Stimulated activated CD4-positive, alpha-beta T cell treated with anti-CD3 and anti-CD28 coated beads, Interleukin-1b, Interleukin-23, amount 100 ng/mL, for 4 hours (primary cell): Measurements from ENCODE around the gene ITSN1.
"Not testable (repeated sequence)": the region's sequence is repeated elsewhere in the genome, so short reads cannot be mapped to it uniquely, and the experiment has no call there.

Experiments used
- DNase-seq, 2 donors: peaks; one replicate each; pipeline ENCODE4 v3.0.0-alpha.2; 2020; ENCODE audit warnings: low read depth in 2 of 2

Gene ITSN1

DNA sequence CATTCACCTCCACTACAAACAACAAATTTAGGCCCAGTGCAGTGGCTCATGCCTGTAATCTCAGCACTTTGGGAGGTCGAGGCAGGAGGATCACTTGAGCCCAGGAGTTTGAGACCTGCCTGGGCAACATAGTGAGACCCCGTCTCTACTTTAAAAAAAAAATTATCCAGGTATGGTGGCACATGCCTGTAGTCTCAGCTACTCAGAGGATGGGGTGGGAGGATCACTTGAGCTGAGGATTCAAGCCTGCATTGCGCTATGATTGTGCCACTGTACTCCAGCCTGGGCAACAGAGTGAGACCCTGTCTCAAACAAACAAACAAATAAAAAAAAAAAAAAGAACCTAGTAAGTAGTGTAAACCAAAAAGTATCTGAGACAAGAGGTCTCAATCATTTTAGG lies 86.8 kb downstream of the ITSN1 start:
- DNase-seq, result not testable (repeated sequence)

DNA sequence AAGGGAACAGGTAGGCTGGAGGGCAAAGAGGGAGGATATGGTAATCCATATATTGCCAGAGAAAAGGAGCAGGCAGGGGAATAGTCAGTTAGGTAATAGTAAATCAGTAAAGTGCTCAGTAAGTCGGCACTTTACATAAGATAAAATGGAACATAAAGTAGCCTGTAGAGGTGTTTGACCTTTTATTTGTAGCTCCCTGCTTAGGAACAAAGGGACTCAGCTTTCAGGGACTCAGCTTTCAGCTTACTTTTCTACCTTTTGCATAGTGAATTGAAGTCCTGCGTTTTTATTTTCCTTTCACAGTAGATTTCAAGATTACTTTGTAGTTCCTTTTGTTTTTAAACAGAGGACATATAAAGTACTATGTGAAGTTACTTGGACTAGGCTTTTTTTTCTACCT lies 87.3 kb downstream of the ITSN1 start:
- DNase-seq, result no peak

DNA sequence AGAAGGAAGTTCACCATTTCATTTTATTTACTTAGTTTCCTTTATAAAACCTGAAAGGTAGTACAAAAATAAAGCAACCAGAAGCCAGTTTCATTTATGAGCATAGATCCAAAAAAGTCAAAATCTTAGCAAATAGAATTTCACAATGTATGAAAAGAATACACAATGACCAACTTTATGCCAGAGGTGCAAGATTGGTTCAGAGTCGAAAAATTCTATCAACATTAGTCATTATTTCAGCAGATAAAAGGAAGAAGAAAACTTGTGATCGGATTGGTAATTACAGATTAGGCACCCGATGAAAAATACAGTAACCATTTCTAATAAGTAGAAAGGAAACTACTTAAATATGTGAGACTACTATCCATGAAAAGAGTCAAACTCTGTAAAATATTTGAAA lies 89.1 kb downstream of the ITSN1 start:
- no peak for DNase-seq

DNA sequence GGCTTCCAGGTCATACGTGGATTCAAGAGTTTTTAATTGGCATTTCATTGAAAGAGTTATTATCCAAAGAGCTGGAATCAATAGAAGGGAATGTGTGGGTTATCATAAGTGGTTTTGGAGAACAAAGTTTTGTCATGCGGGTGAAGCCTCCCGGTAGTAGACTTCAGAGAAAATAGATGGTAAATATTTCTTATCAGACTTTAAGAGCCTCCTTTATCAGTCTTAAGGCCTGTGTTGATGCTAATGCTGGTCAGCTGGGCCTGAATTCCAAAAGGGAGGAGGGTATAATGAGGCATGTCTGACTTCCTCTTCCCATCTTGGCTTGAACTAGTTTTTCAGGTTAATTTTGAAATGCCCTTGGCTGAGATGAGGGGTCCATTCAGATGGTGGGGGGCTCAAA lies 89.7 kb downstream of the ITSN1 start:
- DNase-seq, result no peak

DNA sequence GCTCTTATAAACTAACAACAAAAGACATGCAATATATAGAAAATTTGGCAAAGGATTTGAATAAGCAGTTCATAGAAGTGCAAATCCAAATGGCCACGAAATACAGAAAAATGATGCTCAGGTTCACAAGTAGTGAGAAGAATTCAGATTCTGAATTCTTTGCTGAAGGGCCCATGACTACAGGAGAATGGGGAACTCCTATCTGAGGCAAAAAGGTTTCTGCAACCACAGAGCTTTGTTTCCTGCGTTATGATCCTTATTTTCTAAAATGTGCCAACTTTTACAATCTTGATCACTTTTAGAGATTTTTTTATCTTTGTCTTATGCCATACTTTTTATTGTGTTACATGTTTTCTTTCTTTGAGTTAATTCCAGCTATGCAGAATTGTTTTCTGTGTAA lies 91.3 kb downstream of the ITSN1 start:
- no peak for DNase-seq

DNA sequence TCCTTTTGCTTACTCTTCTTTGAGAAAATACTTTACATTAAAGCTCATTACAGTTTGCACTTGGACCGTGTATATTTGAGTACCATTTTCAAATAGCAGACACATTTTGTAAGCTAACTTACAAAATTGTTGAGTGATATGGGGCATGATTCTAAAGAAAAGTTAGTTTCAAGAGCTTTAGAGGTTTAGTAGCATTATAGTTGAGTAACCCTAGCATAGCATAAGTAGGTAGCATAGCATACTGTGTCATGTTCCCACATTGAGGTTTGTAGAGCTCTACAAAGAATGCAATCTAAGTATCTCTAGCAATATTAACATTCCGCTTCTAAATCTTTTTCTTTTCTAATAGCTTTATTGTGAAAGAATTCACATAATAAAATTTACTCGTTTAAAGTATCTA lies 92.0 kb downstream of the ITSN1 start:
- no peak for DNase-seq

DNA sequence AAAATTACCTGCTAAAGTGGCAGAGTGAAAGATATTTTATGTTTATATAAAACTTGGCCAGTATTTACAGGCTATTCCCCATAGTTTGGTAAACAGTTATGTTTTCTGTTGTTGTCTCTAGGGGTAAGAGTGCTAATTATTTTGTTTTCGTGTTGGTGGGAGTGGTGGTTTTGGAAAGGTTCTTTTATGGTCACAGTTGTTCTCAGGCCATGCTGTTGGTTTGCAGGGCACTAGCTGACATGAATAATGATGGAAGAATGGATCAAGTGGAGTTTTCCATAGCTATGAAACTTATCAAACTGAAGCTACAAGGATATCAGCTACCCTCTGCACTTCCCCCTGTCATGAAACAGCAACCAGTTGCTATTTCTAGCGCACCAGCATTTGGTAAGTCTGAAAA lies 92.5 kb downstream of the ITSN1 start:
- DNase-seq, result no peak

DNA sequence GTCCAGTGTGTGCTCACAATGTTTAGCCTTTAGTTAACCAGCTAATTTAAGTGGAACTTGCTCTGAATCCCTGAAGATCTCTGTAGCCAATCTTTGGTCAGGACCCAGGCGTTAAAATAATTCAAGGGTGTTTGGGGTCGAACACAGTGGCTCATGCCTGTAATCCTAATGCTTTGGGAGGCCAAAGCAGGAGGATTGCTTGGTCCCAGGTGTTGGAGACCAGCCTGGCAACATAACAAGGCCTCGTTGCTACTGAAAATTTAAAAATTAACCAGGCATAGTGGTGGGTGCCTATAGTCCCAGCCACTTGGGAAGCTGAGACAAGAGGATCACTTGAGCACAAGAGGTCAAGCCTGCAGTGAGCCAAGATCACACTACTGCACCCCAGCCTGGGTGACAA lies 94.3 kb downstream of the ITSN1 start:
- DNase-seq, result no peak

DNA sequence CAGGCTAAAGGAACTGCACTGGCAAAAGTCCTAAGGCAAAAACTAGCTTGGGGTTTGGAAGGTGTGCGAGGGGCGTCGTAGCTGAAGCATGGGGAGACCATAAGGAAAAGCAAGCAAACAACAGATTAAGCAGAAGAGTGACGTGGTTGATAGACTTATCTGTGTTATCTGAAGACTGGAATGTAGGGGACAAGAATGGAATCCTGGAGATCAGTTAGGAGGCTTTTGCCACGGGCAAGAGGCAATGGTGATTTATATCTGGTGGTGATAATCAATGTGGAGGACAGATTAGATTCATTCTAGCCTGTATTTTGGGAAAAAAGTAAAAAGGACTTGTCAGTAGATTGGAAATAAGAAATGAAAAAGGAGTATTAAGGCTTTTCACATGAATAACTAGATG lies 97.4 kb downstream of the ITSN1 start:
- no peak for DNase-seq

DNA sequence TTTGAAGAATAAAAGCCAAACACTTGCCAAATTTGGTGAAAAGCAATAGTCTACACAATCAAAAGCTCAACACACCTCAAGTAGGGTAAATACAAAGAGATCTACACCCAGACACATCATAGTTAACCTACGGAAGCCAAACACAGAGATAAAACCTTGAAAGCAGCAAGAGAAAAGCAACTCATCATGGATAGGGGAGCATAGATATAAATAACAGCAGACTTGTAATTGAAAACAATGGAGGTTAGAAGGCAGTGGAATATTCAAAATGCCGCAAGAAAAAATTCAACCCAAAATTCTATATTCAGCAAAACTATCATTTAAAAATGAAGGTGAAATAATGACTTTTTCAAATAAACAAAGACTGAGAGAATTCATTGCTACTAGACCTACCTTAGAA lies 105.1 kb downstream of the ITSN1 start:
- no peak for DNase-seq

DNA sequence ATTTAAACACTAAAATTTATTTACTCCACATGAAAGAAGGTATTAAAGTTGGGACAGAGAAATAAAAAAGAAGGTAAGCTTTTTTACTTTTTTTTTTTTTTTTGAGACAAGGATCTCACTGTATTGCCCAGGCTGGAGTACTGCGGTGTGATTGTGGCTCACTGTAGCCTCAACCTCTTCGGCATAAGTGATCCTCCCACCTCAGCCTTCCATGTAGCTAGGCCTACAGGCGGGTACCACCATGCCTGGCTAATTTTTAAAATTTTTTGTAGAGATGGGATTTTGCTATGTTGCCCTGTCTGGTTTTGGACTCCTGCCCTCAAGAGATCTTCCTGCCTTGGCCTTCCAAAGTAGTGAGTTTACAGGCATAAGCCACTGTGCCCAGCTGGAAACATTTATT lies 106.6 kb downstream of the ITSN1 start:
- no peak for DNase-seq

DNA sequence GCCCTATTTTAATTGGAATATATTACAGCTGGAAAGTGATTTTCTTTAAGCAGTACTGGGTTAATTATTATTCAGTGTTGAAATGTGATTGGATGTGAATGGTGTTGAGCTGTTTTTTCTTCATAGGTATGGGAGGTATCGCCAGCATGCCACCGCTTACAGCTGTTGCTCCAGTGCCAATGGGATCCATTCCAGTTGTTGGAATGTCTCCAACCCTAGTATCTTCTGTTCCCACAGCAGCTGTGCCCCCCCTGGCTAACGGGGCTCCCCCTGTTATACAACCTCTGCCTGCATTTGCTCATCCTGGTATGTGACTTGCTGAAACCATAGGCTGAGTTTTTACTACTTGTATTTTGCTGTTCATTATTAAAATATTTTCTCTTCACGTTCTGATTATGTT lies 107.7 kb downstream of the ITSN1 start:
- DNase-seq, result no peak

DNA sequence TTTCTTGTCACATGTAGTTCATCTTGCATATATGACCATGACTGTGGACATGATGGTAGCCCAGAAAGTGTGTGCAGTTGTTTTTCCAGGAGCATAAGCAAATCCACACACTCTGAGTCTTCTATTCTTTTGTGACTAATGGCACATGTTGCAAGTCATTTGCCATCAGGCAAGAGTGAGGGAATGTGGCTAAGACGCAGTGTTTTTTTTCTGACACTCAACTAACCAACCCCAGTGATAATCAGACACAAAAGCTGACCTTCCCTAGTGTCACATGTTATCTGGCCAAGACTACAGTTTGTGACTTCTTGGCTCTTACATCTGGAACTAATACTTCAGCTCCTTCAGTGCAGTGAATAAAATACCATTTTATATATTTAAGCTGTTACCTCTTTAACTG lies 108.8 kb downstream of the ITSN1 start:
- DNase-seq, result no peak

DNA sequence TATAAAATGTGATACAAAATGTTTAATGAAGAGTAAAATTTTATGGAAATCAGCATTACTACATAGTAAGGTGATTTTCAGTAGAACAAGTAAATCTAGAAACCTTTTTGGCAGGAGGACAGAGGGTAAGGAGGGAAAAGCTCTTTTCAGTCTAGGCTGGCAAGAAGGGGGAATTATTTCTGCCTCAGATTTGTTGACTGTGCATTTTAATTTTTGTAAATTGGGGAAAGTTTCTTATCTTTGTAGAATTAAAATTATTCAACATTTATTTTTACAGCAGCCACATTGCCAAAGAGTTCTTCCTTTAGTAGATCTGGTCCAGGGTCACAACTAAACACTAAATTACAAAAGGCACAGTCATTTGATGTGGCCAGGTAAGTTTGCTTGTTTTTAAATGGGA lies 109.2 kb downstream of the ITSN1 start:
- DNase-seq, result no peak

DNA sequence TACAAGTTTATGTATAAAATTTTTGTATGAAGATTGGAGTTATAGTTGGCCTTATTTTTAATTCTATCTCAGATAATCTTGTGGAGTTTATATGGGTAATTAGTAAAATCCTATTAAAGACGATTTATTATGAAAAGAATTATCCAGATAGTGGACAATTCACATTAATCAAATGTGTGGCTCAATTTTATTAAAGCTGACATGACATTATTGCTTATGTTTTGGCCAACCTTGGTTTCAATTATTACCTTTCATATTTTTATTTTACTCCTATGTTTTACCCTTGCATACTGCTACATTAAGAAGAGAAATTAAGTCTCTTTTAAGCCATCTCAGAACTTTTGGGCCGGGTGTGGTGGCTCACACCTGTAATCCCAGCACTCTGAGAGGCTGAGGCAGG lies 110.0 kb downstream of the ITSN1 start:
- DNase-seq, result no peak

DNA sequence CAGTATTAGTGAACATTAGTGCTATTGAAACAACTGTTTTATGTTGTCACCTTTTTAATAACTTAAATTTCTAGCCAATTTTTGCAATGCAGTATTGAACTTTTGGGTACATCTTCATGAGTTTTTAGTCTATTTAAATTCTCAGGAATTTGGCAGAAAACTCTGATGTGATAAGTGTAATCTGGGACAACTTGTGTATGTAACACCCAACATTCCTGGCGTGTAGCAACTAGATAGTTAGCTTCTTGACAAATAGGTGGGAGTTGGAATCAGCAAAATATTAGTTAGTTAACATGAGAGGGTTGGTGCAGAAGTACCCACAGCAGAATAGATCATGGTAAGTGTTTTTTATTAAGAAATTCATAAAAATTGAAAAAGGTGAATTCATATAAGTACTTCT lies 111.6 kb downstream of the ITSN1 start:
- DNase-seq, result no peak

DNA sequence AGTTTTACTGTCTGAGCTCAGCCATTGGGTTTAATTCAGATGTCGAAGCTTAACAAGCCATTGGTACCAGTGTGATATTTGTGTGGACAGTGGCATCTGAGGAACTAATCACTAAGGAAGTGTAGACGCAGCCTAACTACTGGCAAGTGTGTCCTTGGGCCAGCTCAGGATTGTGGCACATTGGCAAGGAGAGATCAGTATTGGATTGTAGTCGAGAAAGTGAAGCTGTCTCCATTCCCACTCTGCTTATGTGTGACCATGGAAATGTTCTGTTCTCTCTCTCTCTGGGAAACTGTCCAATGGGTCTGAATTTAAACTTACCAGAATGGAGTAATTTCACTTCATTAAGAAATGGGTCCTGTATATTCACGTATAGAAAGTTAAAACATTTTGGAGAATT lies 112.2 kb downstream of the ITSN1 start:
- DNase-seq, result no peak

DNA sequence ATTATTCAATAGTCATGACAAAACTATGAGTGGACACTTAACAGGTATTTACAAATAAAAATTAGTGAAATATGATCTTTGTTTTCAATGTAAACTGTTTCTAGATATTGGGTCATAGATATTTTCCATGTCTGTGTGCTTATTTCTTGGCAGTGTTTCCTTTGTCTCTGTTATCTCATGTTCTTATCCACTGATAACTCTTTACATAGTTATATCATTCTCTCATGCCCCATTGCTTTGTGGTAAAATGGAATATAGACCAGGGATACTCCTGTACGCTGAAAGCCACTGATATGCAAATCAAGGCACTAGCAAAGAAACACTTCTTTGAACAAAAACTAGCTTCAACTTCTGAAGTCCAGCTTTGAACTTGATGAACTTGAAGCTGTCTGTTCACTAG lies 113.1 kb downstream of the ITSN1 start:
- DNase-seq, result no peak

DNA sequence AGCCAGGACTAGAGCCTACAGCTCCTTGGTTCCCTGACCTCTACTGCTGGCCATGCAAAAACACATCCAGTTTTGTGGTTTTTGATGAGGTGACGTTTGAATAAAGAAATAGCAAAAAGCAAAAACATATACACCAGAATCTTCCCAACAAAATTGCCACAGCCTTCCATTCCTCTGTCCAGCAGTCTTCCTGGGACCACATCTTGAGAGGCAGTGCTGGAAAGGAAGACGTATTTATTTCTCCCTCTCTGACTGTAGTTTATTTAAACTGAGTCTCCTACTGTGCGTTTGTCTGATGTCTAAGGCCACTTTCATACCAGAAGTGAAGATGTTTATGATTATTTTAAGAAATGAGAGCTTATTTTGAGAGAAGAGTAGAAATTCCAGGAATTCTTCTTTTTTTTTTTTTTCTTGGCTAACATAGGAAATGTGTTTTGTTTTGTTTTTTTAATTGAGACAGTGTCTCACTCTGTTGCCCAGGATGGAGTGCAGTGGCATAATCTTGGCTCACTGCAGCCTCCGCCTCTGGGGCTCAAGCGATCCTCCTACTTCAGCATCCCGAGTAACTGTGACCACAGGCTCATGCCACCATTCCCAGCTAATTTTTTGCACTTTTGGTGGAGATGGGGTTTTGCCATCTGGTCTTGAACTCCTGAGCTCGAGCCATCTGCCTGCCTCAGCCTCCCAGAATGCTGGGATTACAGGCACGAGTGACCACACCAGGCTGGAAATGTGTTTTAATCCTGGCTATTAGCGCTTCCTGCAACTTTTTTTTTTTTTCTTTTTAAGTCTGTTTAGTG lies 118.5 kb downstream of the ITSN1 start:
- DNase-seq, result no peak

DNA sequence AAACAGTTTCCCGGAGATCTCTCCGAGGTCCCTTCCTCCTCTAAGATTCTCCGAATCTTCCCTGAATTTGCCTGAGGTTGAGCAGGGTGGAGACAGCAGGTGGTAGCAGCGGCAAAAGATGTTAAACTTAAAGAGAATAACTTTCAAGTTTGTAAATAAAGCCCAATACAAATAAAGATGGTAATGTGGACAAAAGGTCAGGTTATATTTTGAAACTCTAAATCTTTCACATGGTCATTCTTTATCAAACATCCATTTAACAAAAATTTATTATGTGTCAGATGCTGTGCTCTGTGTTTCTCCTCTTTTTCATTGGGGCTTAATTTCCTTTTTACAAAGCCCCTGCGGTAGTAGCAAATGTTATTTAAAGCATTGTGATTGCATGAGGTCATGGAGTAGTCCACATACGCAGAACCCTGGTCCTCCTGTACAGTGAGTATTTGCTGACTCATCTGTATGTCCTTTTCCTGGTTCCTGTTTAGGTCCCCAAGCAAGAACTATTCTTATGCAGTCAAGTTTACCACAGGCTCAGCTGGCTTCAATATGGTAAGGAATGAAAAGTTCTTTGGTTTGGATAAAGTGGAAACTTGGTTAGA lies 119.2 kb downstream of the ITSN1 start:
- no peak for DNase-seq

DNA sequence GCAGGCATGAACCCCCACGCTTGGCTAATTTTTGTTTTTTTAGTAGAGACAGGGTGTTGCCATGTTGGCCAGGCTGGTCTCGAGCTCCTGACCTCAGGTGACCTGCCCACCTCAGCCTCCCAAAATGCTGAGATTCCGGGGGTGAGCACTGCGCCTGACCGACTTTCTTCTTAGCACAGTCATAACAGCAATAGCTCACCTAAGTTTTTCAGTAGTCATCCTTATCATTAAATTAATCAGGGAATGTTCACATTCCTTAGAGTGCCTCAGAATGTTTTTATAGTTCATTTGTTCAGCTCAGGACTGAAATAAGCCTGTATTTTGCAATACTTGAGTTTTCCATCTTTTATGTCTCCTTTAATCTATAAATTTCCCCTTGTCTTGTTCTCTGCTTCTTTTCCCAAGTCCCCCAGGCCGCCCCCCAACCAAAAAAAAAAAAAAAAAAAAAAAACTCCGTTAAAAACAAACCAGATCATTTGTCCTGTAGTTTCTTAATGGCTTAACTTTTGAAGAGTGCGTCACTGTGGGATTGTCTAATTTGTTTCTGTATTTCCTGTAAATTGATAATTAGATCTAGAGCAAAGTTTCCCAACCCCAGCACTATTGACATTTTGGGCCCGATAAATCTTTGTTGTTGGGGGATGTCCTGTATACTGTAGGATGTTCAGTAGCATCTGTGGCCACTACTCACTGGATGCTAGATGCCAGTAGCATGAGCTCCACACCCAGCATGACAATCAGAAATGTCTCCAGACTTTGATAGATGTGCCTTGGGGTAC lies 120.7 kb downstream of the ITSN1 start:
- DNase-seq, result no peak

DNA sequence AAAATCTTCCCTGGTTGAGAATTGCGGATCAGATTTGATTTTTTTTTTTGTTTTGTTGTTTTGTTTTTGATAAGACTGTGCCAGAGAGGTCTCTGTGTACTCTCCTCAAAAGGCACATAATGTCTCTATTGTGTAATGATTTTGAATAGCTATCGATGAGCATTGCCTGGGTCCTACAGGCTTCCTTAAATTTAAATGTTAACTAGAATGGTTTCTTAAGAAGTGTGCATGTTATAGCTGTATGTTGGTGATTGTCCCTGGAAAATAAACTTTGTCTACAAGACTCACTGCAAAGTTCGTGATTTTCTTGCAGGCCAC lies 121.2 kb downstream of the ITSN1 start:
- no peak for DNase-seq

DNA sequence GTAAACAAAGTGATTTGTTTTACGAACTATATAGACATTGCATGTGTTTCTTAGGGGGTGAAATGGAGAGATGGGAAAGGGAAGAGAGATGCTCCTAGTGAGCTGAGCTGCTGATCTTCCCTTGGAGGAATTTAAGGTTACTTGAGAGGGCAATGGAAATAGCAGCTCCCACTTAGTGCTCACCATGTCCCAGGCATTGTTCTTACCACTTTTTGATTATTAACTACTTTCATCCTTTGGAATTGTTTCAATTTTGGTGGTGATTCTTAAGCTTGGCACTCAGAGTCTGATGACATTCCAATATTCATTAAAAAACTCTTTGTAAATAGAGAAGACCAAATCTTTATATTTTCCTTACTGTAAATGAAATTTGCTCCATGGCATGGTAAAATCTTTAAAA lies 124.9 kb downstream of the ITSN1 start:
- no peak for DNase-seq
